H9 (cell line): ENCODE data around the gene RRBP1. TPM values are rescaled to one million over a fixed set of nuclear protein-coding genes. Genes with fewer than 3 reads are reported as not detected.

Experiments
- DNase-seq: peaks from one replicate; pipeline ENCODE4 v3.0.0-alpha.2; 2017
- H2AFZ ChIP-seq: one replicate; pipeline ENCODE4 v1.6.1; 2013; ENCODE audit warnings: mild to moderate bottlenecking, low read length, control low read depth, moderate library complexity
- H2AK5ac ChIP-seq: 2 replicates; pipeline ENCODE4 v1.6.1; 2013; ENCODE audit warnings: low read length, control low read depth, mixed read lengths; ENCODE audit not compliant: insufficient read length
- H2BK120ac ChIP-seq: one replicate; pipeline ENCODE4 v1.6.1; 2013; ENCODE audit warnings: low read depth, mild to moderate bottlenecking, low read length, control low read depth, inconsistent platforms; ENCODE audit not compliant: poor library complexity, severe bottlenecking
- H2BK12ac ChIP-seq: 2 replicates; pipeline ENCODE4 v1.6.1; 2013; ENCODE audit warnings: low read length, control low read depth, mixed read lengths, low read depth; ENCODE audit not compliant: insufficient read length
- H2BK15ac ChIP-seq: 2 replicates; pipeline ENCODE4 v1.6.1; 2013; ENCODE audit warnings: low read depth, low read length, control low read depth
- H2BK20ac ChIP-seq: one replicate; pipeline ENCODE4 v1.6.1; 2013; ENCODE audit warnings: low read depth, mild to moderate bottlenecking, low read length, control low read depth, inconsistent platforms; ENCODE audit not compliant: poor library complexity, severe bottlenecking
- H2BK5ac ChIP-seq: 2 replicates; pipeline ENCODE4 v1.6.1; 2013; ENCODE audit warnings: low read length, control low read depth, mixed read lengths; ENCODE audit not compliant: insufficient read length
- H3K14ac ChIP-seq: 2 replicates; pipeline ENCODE4 v1.6.1; 2013; ENCODE audit warnings: low read length, control low read depth; ENCODE audit not compliant: insufficient read depth
- H3K18ac ChIP-seq: 2 replicates; pipeline ENCODE4 v1.6.1; 2013; ENCODE audit warnings: low read depth, mild to moderate bottlenecking, mixed read lengths, low read length, control low read depth; ENCODE audit not compliant: insufficient read length
- H3K23ac ChIP-seq: 2 replicates; pipeline ENCODE4 v1.6.1; 2013; ENCODE audit warnings: low read length, control low read depth, mixed read lengths, low read depth; ENCODE audit not compliant: insufficient read length
- H3K23me2 ChIP-seq: 2 replicates; pipeline ENCODE4 v1.6.1; 2013; ENCODE audit warnings: low read depth, mild to moderate bottlenecking, mixed read lengths, low read length, control low read depth; ENCODE audit not compliant: insufficient read length, poor library complexity, severe bottlenecking
- H3K27ac ChIP-seq: 2 replicates; pipeline ENCODE4 v1.5.1; 2013; ENCODE audit warnings: low read length, control low read depth, mixed read lengths, low read depth; ENCODE audit not compliant: insufficient read length
- H3K27me3 ChIP-seq: 2 replicates; pipeline ENCODE4 v1.6.1; 2013; ENCODE audit warnings: low read length, control low read depth, inconsistent platforms; ENCODE audit not compliant: insufficient read depth
- H3K4ac ChIP-seq: 2 replicates; pipeline ENCODE4 v1.6.1; 2013; ENCODE audit warnings: low read depth, mild to moderate bottlenecking, control low read depth, inconsistent platforms, low read length, moderate library complexity
- H3K4me1 ChIP-seq: 2 replicates; pipeline ENCODE4 v1.6.1; 2013; ENCODE audit warnings: low read length, control low read depth, inconsistent platforms; ENCODE audit not compliant: insufficient read depth
- H3K4me2 ChIP-seq: 2 replicates; pipeline ENCODE4 v1.6.1; 2013; ENCODE audit warnings: low read length, control low read depth, mixed read lengths; ENCODE audit not compliant: insufficient read length, insufficient read depth
- H3K56ac ChIP-seq: 2 replicates; pipeline ENCODE4 v1.6.1; 2013; ENCODE audit warnings: low read depth, mild to moderate bottlenecking, mixed read lengths, low read length, control low read depth; ENCODE audit not compliant: insufficient read length
- H3K79me1 ChIP-seq: 2 replicates; pipeline ENCODE4 v1.6.1; 2013; ENCODE audit warnings: low read depth, mild to moderate bottlenecking, moderate library complexity, low read length, control low read depth, inconsistent platforms; ENCODE audit not compliant: insufficient read depth, poor library complexity, severe bottlenecking
- H3K79me2 ChIP-seq: 2 replicates; pipeline ENCODE4 v1.6.1; 2013; ENCODE audit warnings: low read length, control low read depth, inconsistent platforms; ENCODE audit not compliant: insufficient read depth
- H3K9ac ChIP-seq: 2 replicates; pipeline ENCODE4 v1.6.1; 2013; ENCODE audit warnings: low read length, control low read depth, mixed read lengths; ENCODE audit not compliant: insufficient read length; ENCODE audit errors: extremely low read depth
- H3K9me3 ChIP-seq: one replicate; pipeline ENCODE4 v1.6.1; 2013; ENCODE audit warnings: low read depth, low read length, inconsistent platforms; ENCODE audit not compliant: control insufficient read depth
- H3T11ph ChIP-seq: one replicate; pipeline ENCODE4 v1.6.1; 2013; ENCODE audit warnings: mild to moderate bottlenecking, low read length, control low read depth, inconsistent platforms
- H4K20me1 ChIP-seq: one replicate; pipeline ENCODE4 v1.6.1; 2013; ENCODE audit not compliant: control insufficient read depth, insufficient read length, insufficient read depth
- H4K5ac ChIP-seq: 2 replicates; pipeline ENCODE4 v1.6.1; 2013; ENCODE audit warnings: low read depth, mild to moderate bottlenecking, mixed read lengths, low read length, control low read depth; ENCODE audit not compliant: insufficient read length
- H4K8ac ChIP-seq: replicated peaks from 2 replicates; pipeline ENCODE4 v1.6.1; 2013; ENCODE audit warnings: low read length, control low read depth, mixed read lengths, low read depth; ENCODE audit not compliant: insufficient read length
- H4K91ac ChIP-seq: 2 replicates; pipeline ENCODE4 v1.6.1; 2013; ENCODE audit warnings: low read depth, mild to moderate bottlenecking, moderate library complexity, mixed read lengths, low read length, control low read depth; ENCODE audit not compliant: insufficient read length
- H3K27ac Mint-ChIP-seq, 3 experiments: 2 replicates in 2 of 3; 3 replicates in 1 of 3; pipeline ENCODE4 v1.8.0; 2020 to 2021; ENCODE audit warnings: mixed read lengths in 3 of 3, mild to moderate bottlenecking in 1 of 3, moderate library complexity in 1 of 3
- H3K27me3 Mint-ChIP-seq: 2 replicates; pipeline ENCODE4 v1.8.0; 2021; ENCODE audit warnings: low read depth, mild to moderate bottlenecking, moderate library complexity, mixed read lengths
- H3K36me3 Mint-ChIP-seq, 3 experiments: 2 replicates in 2 of 3; 3 replicates in 1 of 3; pipeline ENCODE4 v1.8.0; 2020 to 2021; ENCODE audit warnings: low read depth in 3 of 3, mixed read lengths in 3 of 3; ENCODE audit not compliant: insufficient read depth in 1 of 3
- H3K4me1 Mint-ChIP-seq, 2 experiments: 2 replicates each; pipeline ENCODE4 v1.8.0; 2020; ENCODE audit warnings: mixed read lengths in 2 of 2
- H3K4me3 Mint-ChIP-seq, 2 experiments: 2 replicates in 1 of 2; 3 replicates in 1 of 2; pipeline ENCODE4 v1.8.0; 2020 to 2021; ENCODE audit warnings: mild to moderate bottlenecking in 2 of 2, mixed read lengths in 2 of 2, moderate library complexity in 1 of 2
- H3K9me3 Mint-ChIP-seq, 2 experiments: 2 replicates in 1 of 2; 3 replicates in 1 of 2; pipeline ENCODE4 v1.8.0; 2020; ENCODE audit warnings: mild to moderate bottlenecking in 2 of 2, mixed read lengths in 2 of 2, moderate library complexity in 1 of 2
- CTCF ChIP-seq: fragments of 200-600 bp; sonication (generic); conservative IDR thresholded peaks from 3 replicates; pipeline ENCODE4 v1.8.0; 2021; ENCODE audit warnings: antibody characterized with exemption, mild to moderate bottlenecking
- WGBS: extraction: QIAGEN DNeasy Blood & Tissue Kit; methylation state at CpG from one replicate; pipeline ENCODE4 v1.1.7; 2013; ENCODE audit warnings: missing lambda C conversion rate, low lambda C conversion rate, mixed read lengths; ENCODE audit not compliant: insufficient read length; ENCODE audit errors: extremely low coverage; 5-methylcytosine and 5-hydroxymethylcytosine counted together
- total RNA-seq: library from RNA; stranded (reverse); gene quantifications from 2 replicates; pipeline ENCODE4 v1.2.1, GENCODE V29; 2021

Gene RRBP1
- total RNA-seq, 1 experiment from 2014 or later = 97.8 TPM

DNA sequence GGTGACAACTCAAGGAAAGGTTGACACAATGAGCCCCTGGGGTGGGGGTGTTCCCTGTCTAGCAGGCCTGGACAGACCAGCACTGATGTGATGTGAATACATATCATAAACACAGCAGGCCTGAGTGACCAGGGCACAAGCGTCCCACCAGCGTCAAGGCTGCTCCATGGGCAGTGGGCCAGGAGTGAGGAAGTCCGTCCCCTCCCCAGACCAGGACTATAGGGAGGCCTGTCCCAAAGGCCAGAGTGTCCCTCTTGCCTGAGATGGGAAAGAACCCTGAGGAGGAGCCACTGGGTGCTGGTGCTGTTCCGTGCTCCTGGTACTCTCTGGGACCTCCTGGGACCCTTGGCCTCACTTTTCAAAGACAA lies 44.6 kb downstream of the RRBP1 start:
- TF ChIP-seq CTCF = no peak
- H2BK120ac ChIP-seq = no peak overlapping the region
- no peaks in the 10 kb centered on the region for H3K4me1 ChIP-seq
- H3K79me2 ChIP-seq = no peaks in the 10 kb centered on the region; the same call in 1 of the 2 replicates
- no peak overlapping the region for H3K56ac ChIP-seq
- H2AFZ ChIP-seq = no peak overlapping the region
- no peak overlapping the region for H2BK20ac ChIP-seq
- H3K9ac ChIP-seq = no peak overlapping the region
- Mint-ChIP-seq H3K4me3 (no peak overlapping the region), H3K4me1 (peaks cover 11 to 27% of the 10 kb centered on the region in 2 experiments), H3K27me3 (no peaks in the 10 kb centered on the region), H3K36me3 (peaks cover 30 to 58% (median 47%) of the 10 kb centered on the region in 3 experiments), H3K27ac (peak overlapping the region in 2 of 3 experiments; percentile 84 to 93; a peak in 4 of 7 replicates), H3K9me3 (no peaks in the 10 kb centered on the region)
- DNase-seq = no peak
- no peak overlapping the region for H4K91ac ChIP-seq
- no peak overlapping the region for H4K8ac ChIP-seq
- H3K18ac ChIP-seq = no peak overlapping the region
- H2AK5ac ChIP-seq = no peak overlapping the region
- no peak overlapping the region for H3K4ac ChIP-seq
- H2BK15ac ChIP-seq = no peak overlapping the region
- no peak overlapping the region for H2BK12ac ChIP-seq
- no CpG with 5 or more reads among the region's 4 CpGs for WGBS
- H3K4me2 ChIP-seq = no peak overlapping the region
- H4K20me1 ChIP-seq = no peaks in the 10 kb centered on the region
- no peak overlapping the region for H3K23ac ChIP-seq
- H3K27me3 ChIP-seq = no peaks in the 10 kb centered on the region
- no peak overlapping the region for H3K27ac ChIP-seq
- no peaks in the 10 kb centered on the region for H3K23me2 ChIP-seq
- no peaks in the 10 kb centered on the region for H3K9me3 ChIP-seq
- H2BK5ac ChIP-seq = no peak overlapping the region
- no peak overlapping the region for H4K5ac ChIP-seq
- no peak overlapping the region for H3K14ac ChIP-seq
- no peak overlapping the region for H3T11ph ChIP-seq
- no peaks in the 10 kb centered on the region for H3K79me1 ChIP-seq
